HEK293 (cell line): ENCODE results near the gene PTGER2.

Experiments
- CTCF ChIA-PET: fragments of 350-600 bp; formaldehyde crosslinking; extraction: SDS; loops from one replicate; lab custom pipeline; 2021; ENCODE audit warnings: antibody characterized with exemption; lab: Yijun Ruan, JAX
- POLR2A ChIA-PET: fragments of 300-600 bp; formaldehyde crosslinking; extraction: SDS; loops from one replicate; lab custom pipeline; 2020; ENCODE audit warnings: antibody characterized with exemption, inconsistent platforms; lab: Yijun Ruan, JAX
- H3K27ac ChIP-seq: fragments of 200-500 bp; sonication (Bioruptor generic); 2 replicates; pipeline ENCODE4 v1.5.1; 2014; ENCODE audit warnings: low read depth, low read length, control low read depth, inconsistent platforms; ENCODE audit errors: extremely low read depth
- H3K36me3 ChIP-seq, 2 experiments: fragments of 200-500 bp in 1 of 2; sonication (Bioruptor generic) in 1 of 2; 1 replicate in 1 of 2; 2 replicates in 1 of 2; pipeline ENCODE4 v1.5.1; 2014 to 2017; ENCODE audit warnings: inconsistent platforms in 2 of 2, low read length in 2 of 2; ENCODE audit not compliant: control insufficient read depth in 2 of 2, insufficient read depth in 1 of 2
- H3K4me1 ChIP-seq: fragments of 200-500 bp; sonication (Bioruptor generic); 2 replicates; pipeline ENCODE4 v1.5.1; 2014; ENCODE audit warnings: mild to moderate bottlenecking, low read length, inconsistent platforms; ENCODE audit not compliant: control insufficient read depth, insufficient read depth
- H3K4me3 ChIP-seq: 2 replicates; pipeline ENCODE4 v1.5.1; 2011; ENCODE audit warnings: low read depth, mild to moderate bottlenecking, control low read depth, low read length, moderate library complexity
- H3K9me3 ChIP-seq: fragments of 200-500 bp; sonication (Bioruptor generic); 2 replicates; pipeline ENCODE4 v1.5.1; 2014; ENCODE audit warnings: low read depth, low read length, inconsistent platforms; ENCODE audit not compliant: control insufficient read depth, insufficient read depth
- IKZF3 ChIP-seq: fragments of 450-650 bp; IDR thresholded peaks from 2 replicates; pipeline ENCODE4 v1.5.0; 2018; ENCODE audit warnings: missing biosample characterization, mild to moderate bottlenecking, missing genetic modification characterization, moderate library complexity
- KLF10 ChIP-seq: fragments of 450-650 bp; IDR thresholded peaks from 2 replicates; pipeline ENCODE4 v1.5.1; 2018; ENCODE audit warnings: missing biosample characterization, mild to moderate bottlenecking, missing genetic modification characterization
- RBAK ChIP-seq: fragments of 450-650 bp; formaldehyde crosslinking; IDR thresholded peaks from 2 replicates; pipeline ENCODE4 v1.5.1; 2016; ENCODE audit warnings: missing biosample characterization, missing genetic modification characterization
- ZBTB1 ChIP-seq: fragments of 450-650 bp; formaldehyde crosslinking; IDR thresholded peaks from 2 replicates; pipeline ENCODE4 v1.5.1; 2016; ENCODE audit warnings: missing biosample characterization, missing genetic modification characterization
- ZBTB20 ChIP-seq: fragments of 450-650 bp; formaldehyde crosslinking; IDR thresholded peaks from 2 replicates; pipeline ENCODE4 v1.5.1; 2016; ENCODE audit warnings: missing biosample characterization, missing genetic modification characterization
- ZNF155 ChIP-seq: fragments of 450-650 bp; formaldehyde crosslinking; IDR thresholded peaks from 2 replicates; pipeline ENCODE4 v1.5.1; 2016; ENCODE audit warnings: missing biosample characterization, missing genetic modification characterization
- ZNF157 ChIP-seq: fragments of 450-650 bp; formaldehyde crosslinking; IDR thresholded peaks from 2 replicates; pipeline ENCODE4 v1.5.1; 2016; ENCODE audit warnings: missing biosample characterization, missing genetic modification characterization
- ZNF341 ChIP-seq: fragments of 450-650 bp; formaldehyde crosslinking; IDR thresholded peaks from 2 replicates; pipeline ENCODE4; 2016; ENCODE audit warnings: low read depth, missing biosample characterization, missing genetic modification characterization
- ZNF426 ChIP-seq: fragments of 450-650 bp; formaldehyde crosslinking; IDR thresholded peaks from 2 replicates; pipeline ENCODE4 v1.5.1; 2017; ENCODE audit warnings: missing biosample characterization, missing genetic modification characterization, mild to moderate bottlenecking, inconsistent platforms, moderate library complexity
- ZNF510 ChIP-seq: fragments of 450-650 bp; formaldehyde crosslinking; IDR thresholded peaks from 2 replicates; pipeline ENCODE4 v1.5.1; 2018; ENCODE audit warnings: mild to moderate bottlenecking, missing genetic modification characterization, missing biosample characterization; ENCODE audit not compliant: insufficient replicate concordance
- ZNF514 ChIP-seq: fragments of 450-650 bp; formaldehyde crosslinking; IDR thresholded peaks from 2 replicates; pipeline ENCODE4 v1.5.1; 2016; ENCODE audit warnings: missing biosample characterization, missing genetic modification characterization
- ZNF548 ChIP-seq: fragments of 450-650 bp; formaldehyde crosslinking; IDR thresholded peaks from 2 replicates; pipeline ENCODE4 v1.5.1; 2016; ENCODE audit warnings: missing biosample characterization, missing genetic modification characterization
- ZNF549 ChIP-seq: fragments of 450-650 bp; IDR thresholded peaks from 2 replicates; pipeline ENCODE4 v1.5.1; 2018; ENCODE audit warnings: missing biosample characterization, missing genetic modification characterization, mild to moderate bottlenecking, inconsistent platforms, moderate library complexity
- ZNF571 ChIP-seq: fragments of 450-650 bp; formaldehyde crosslinking; IDR thresholded peaks from 2 replicates; pipeline ENCODE4 v1.5.0; 2017; ENCODE audit warnings: missing biosample characterization, missing genetic modification characterization
- ZNF621 ChIP-seq: fragments of 450-650 bp; formaldehyde crosslinking; IDR thresholded peaks from 2 replicates; pipeline ENCODE4 v1.5.1; 2017; ENCODE audit warnings: missing biosample characterization, missing genetic modification characterization
- ZNF664 ChIP-seq: fragments of 450-650 bp; formaldehyde crosslinking; IDR thresholded peaks from 2 replicates; pipeline ENCODE4 v1.5.1; 2016; ENCODE audit warnings: missing biosample characterization, missing genetic modification characterization
- ZNF830 ChIP-seq: fragments of 450-650 bp; IDR thresholded peaks from 2 replicates; pipeline ENCODE4 v1.5.0; 2018; ENCODE audit warnings: missing biosample characterization, missing genetic modification characterization, low read depth, mild to moderate bottlenecking, moderate library complexity
- ZSCAN30 ChIP-seq: fragments of 450-650 bp; IDR thresholded peaks from 2 replicates; pipeline ENCODE4 v1.5.1; 2018; ENCODE audit warnings: missing biosample characterization, mild to moderate bottlenecking, missing genetic modification characterization, moderate library complexity
- TF ChIP-seq, protein P1 (sequence below): fragments of 450-650 bp; formaldehyde crosslinking; IDR thresholded peaks from 2 replicates; pipeline ENCODE4 v1.5.1; 2016; ENCODE audit warnings: missing biosample characterization, missing genetic modification characterization
- TF ChIP-seq, protein P2 (sequence below): fragments of 450-650 bp; formaldehyde crosslinking; IDR thresholded peaks from 2 replicates; pipeline ENCODE4 v1.5.1; 2016; ENCODE audit warnings: missing biosample characterization, missing genetic modification characterization
- TF ChIP-seq, protein P3 (sequence below): fragments of 450-650 bp; formaldehyde crosslinking; IDR thresholded peaks from 2 replicates; pipeline ENCODE4 v1.5.1; 2016; ENCODE audit warnings: missing biosample characterization, missing genetic modification characterization
- TF ChIP-seq, protein P4 (sequence below): fragments of 450-650 bp; formaldehyde crosslinking; IDR thresholded peaks from 2 replicates; pipeline ENCODE4 v1.5.1; 2016; ENCODE audit warnings: missing biosample characterization, missing genetic modification characterization

The PTGER2 gene

GRCh38 chr14:52336241-52336640, 22.1 kb downstream of the PTGER2 start (continued):
- TF ChIP-seq, protein P1, sequence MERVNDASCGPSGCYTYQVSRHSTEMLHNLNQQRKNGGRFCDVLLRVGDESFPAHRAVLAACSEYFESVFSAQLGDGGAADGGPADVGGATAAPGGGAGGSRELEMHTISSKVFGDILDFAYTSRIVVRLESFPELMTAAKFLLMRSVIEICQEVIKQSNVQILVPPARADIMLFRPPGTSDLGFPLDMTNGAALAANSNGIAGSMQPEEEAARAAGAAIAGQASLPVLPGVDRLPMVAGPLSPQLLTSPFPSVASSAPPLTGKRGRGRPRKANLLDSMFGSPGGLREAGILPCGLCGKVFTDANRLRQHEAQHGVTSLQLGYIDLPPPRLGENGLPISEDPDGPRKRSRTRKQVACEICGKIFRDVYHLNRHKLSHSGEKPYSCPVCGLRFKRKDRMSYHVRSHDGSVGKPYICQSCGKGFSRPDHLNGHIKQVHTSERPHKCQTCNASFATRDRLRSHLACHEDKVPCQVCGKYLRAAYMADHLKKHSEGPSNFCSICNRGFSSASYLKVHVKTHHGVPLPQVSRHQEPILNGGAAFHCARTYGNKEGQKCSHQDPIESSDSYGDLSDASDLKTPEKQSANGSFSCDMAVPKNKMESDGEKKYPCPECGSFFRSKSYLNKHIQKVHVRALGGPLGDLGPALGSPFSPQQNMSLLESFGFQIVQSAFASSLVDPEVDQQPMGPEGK (tag by site-specific recombination): no peak
- TF ChIP-seq ZNF830: no peak

GRCh38 chr14:52338051-52338681, 24.1 kb downstream of the PTGER2 start:
- CTCF ChIA-PET: no interaction called here

DNA sequence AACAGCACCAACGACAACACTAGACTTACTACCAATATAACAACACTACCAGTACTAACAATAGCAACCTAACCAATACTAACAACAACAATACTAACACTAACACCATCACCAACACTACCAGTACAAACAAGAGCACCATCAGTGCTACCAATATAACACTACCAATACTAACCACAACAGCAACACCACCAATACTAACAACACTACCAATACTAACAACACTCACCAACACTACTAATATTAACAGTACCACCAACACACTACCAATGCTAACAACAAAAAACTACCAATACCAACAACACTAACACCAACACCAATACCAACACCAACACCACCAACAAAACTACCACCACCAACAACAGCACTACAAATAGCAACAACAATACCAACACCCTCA, 25.1 kb downstream of the PTGER2 start:
- ChIA-PET CTCF (no interaction called here), POLR2A (no interaction called here)
- no peak overlapping the region for H3K4me3 ChIP-seq
- peaks cover 12% of the 10 kb centered on the region; the same call in 1 of the 2 replicates for H3K4me1 ChIP-seq
- no peaks in the 10 kb centered on the region for H3K9me3 ChIP-seq
- H3K36me3 ChIP-seq: no peaks in the 10 kb centered on the region
- no peak overlapping the region for H3K27ac ChIP-seq
- TF ChIP-seq ZNF341 (tag by site-specific recombination) (no peak), ZNF571 (tag by site-specific recombination) (0 out of 2 replicates have a peak, but pooled peaks have one; percentile 71), ZNF621 (0 out of 2 replicates have a peak, but pooled peaks have one; percentile 52)

More at GRCh38 chr14:52338051-52338681, 24.1 kb downstream of the PTGER2 start:
- Histone ChIP-seq H3K27ac (no peak overlapping the region), H3K36me3 (no peaks in the 10 kb centered on the region), H3K4me1 (peaks cover 16% of the 10 kb centered on the region; the same call in 1 of the 2 replicates), H3K4me3 (no peak overlapping the region), H3K9me3 (no peaks in the 10 kb centered on the region)
- TF ChIP-seq, protein P2, sequence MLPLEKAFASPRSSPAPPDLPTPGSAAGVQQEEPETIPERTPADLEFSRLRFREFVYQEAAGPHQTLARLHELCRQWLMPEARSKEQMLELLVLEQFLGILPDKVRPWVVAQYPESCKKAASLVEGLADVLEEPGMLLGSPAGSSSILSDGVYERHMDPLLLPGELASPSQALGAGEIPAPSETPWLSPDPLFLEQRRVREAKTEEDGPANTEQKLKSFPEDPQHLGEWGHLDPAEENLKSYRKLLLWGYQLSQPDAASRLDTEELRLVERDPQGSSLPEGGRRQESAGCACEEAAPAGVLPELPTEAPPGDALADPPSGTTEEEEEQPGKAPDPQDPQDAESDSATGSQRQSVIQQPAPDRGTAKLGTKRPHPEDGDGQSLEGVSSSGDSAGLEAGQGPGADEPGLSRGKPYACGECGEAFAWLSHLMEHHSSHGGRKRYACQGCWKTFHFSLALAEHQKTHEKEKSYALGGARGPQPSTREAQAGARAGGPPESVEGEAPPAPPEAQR (tag by site-specific recombination): no peak
- no peak for TF ChIP-seq ZNF548 (tag by site-specific recombination)
- TF ChIP-seq ZNF621: no peak
- no peak for TF ChIP-seq RBAK (tag by site-specific recombination)
- TF ChIP-seq, protein P3, sequence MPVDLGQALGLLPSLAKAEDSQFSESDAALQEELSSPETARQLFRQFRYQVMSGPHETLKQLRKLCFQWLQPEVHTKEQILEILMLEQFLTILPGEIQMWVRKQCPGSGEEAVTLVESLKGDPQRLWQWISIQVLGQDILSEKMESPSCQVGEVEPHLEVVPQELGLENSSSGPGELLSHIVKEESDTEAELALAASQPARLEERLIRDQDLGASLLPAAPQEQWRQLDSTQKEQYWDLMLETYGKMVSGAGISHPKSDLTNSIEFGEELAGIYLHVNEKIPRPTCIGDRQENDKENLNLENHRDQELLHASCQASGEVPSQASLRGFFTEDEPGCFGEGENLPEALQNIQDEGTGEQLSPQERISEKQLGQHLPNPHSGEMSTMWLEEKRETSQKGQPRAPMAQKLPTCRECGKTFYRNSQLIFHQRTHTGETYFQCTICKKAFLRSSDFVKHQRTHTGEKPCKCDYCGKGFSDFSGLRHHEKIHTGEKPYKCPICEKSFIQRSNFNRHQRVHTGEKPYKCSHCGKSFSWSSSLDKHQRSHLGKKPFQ: no peak
- TF ChIP-seq ZNF155 (tag by site-specific recombination): no peak
- TF ChIP-seq, protein P4, sequence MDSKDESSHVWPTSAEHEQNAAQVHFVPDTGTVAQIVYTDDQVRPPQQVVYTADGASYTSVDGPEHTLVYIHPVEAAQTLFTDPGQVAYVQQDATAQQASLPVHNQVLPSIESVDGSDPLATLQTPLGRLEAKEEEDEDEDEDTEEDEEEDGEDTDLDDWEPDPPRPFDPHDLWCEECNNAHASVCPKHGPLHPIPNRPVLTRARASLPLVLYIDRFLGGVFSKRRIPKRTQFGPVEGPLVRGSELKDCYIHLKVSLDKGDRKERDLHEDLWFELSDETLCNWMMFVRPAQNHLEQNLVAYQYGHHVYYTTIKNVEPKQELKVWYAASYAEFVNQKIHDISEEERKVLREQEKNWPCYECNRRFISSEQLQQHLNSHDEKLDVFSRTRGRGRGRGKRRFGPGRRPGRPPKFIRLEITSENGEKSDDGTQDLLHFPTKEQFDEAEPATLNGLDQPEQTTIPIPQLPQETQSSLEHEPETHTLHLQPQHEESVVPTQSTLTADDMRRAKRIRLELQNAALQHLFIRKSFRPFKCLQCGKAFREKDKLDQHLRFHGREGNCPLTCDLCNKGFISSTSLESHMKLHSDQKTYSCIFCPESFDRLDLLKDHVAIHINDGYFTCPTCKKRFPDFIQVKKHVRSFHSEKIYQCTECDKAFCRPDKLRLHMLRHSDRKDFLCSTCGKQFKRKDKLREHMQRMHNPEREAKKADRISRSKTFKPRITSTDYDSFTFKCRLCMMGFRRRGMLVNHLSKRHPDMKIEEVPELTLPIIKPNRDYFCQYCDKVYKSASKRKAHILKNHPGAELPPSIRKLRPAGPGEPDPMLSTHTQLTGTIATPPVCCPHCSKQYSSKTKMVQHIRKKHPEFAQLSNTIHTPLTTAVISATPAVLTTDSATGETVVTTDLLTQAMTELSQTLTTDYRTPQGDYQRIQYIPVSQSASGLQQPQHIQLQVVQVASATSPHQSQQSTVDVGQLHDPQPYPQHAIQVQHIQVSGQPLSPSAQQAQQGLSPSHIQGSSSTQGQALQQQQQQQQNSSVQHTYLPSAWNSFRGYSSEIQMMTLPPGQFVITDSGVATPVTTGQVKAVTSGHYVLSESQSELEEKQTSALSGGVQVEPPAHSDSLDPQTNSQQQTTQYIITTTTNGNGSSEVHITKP (tag by site-specific recombination): no peak
- no peak for TF ChIP-seq ZNF510
- TF ChIP-seq ZBTB20 (tag by site-specific recombination): no peak
- no peak for TF ChIP-seq ZNF664 (tag by site-specific recombination)
- TF ChIP-seq ZSCAN30: no peak
- TF ChIP-seq IKZF3: no peak
- no peak for TF ChIP-seq ZBTB1
- TF ChIP-seq ZNF157 (tag by site-specific recombination): no peak
- TF ChIP-seq ZNF549 (tag by site-specific recombination): no peak
- TF ChIP-seq ZNF426: no peak
- no peak for TF ChIP-seq KLF10 (tag by site-specific recombination)
- TF ChIP-seq ZNF514: no peak
- POLR2A ChIA-PET: no interaction called here
